AG04450 (cell line): ENCODE data around the gene PCDHGB4. TPM values are rescaled to one million over a fixed set of nuclear protein-coding genes. Genes with fewer than 3 reads are reported as not detected.
A peak's percentile ranks its signal among the peaks of the same experiment; 100 is the strongest.

Source experiments
- CTCF ChIA-PET: fragments of 300-600, 350-600 bp; formaldehyde crosslinking; extraction: SDS; loops from one replicate; lab custom pipeline; 2022; ENCODE audit warnings: antibody characterized with exemption, inconsistent platforms; lab: Charles Lee
- POLR2A ChIA-PET: fragments of 350-600 bp; formaldehyde crosslinking; extraction: SDS; loops from one replicate; lab custom pipeline; 2021; ENCODE audit warnings: antibody characterized with exemption, inconsistent platforms; lab: Yijun Ruan, JAX
- DNase-seq: peaks from one replicate; pipeline ENCODE4 v3.0.0-alpha.2; 2011; ENCODE audit warnings: low read depth, low spot score
- H3K27ac ChIP-seq: one replicate; pipeline ENCODE4 v1.5.1; 2012; ENCODE audit warnings: low read depth, low read length, control low read depth
- H3K27me3 ChIP-seq: one replicate; pipeline ENCODE4 v1.6.0; 2012; ENCODE audit warnings: low read length; ENCODE audit not compliant: control insufficient read depth, insufficient read depth
- H3K4me3 ChIP-seq: 2 replicates; pipeline ENCODE4 v1.5.1; 2011; ENCODE audit warnings: mild to moderate bottlenecking, low read depth, low read length, control low read depth
- H3K9me3 ChIP-seq: 2 replicates; pipeline ENCODE4 v1.5.1; 2012; ENCODE audit warnings: low read length; ENCODE audit not compliant: control insufficient read depth, insufficient read depth
- polyA plus RNA-seq: library from polyadenylated mRNA; depleted of rRNA; stranded (reverse); fragments of >200 nt; gene quantifications from 2 replicates; pipeline ENCODE4 v1.2.3, GENCODE V29; 2011
- TF ChIP-seq, protein P1 (sequence below): IDR thresholded peaks from 2 replicates; pipeline ENCODE4 v1.5.1; 2011; ENCODE audit warnings: low read depth, low read length, control low read depth, inconsistent platforms

Gene PCDHGB4
- polyA plus RNA-seq, 1 experiment, result 10.3 TPM

- POLR2A ChIA-PET, result interaction anchor here (0.6 kb wide), 1 partner anchor 99 kb away, joined by 4 read pairs; no protein-coding TSS in a partner anchor
Observed at GRCh38 chr5:141419074-141419880, 31.8 kb downstream of the PCDHGB4 start.

DNA sequence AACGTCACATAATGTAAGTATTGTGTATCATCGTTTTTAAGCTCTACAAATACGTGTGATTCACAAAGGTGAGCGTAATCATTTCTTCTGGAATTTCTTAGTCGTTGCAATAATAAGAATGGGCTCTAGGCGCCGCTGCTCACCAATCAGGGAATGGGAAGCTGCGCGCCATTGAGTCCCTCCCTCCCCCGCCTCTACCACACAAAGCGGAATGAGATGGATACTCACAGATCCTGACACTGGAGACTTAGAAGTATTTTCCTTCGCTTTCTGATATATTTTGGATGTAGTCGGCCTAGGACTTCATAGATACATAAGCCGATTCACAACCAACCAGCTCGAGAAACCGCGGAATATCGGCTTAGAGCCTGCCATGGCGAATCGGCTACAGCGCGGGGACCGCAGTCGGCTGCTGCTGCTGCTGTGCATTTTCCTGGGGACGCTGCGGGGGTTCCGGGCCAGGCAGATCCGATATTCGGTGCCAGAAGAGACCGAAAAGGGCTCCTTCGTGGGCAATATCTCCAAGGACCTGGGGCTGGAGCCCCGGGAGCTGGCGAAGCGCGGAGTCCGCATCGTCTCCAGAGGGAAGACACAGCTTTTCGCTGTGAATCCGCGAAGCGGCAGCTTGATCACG, 33.5 kb downstream of the PCDHGB4 start, which contains the start of gene PCDHGA11:
Gene PCDHGA11 (plus strand): TSS at position 197 of the 634 bp plus-strand sequence. CDS start 177 bp downstream, at position 374.
- peak within 1 kb of the TSS; percentile 50 for H3K4me3 ChIP-seq
- ChIA-PET CTCF (interaction anchor here (0.7 to 7.6 kb wide), 13 partner anchors 9 to 146 kb away, joined by 3 to 106 read pairs (median 5); partner anchors contain the start of genes PCDHGA10, PCDHGA12, PCDHGB3 and PCDHGC3), POLR2A (interaction anchor here (1.0 kb wide), 1 partner anchor 54 kb away, joined by 4 read pairs; no protein-coding TSS in a partner anchor)
- no peak for DNase-seq
- H3K27ac ChIP-seq, result peak within 1 kb of the TSS; percentile 39
- H3K9me3 ChIP-seq, result peaks cover 60% of the 10 kb centered on the region
- H3K27me3 ChIP-seq, result no peaks in the 10 kb centered on the region
- TF ChIP-seq, protein P1, sequence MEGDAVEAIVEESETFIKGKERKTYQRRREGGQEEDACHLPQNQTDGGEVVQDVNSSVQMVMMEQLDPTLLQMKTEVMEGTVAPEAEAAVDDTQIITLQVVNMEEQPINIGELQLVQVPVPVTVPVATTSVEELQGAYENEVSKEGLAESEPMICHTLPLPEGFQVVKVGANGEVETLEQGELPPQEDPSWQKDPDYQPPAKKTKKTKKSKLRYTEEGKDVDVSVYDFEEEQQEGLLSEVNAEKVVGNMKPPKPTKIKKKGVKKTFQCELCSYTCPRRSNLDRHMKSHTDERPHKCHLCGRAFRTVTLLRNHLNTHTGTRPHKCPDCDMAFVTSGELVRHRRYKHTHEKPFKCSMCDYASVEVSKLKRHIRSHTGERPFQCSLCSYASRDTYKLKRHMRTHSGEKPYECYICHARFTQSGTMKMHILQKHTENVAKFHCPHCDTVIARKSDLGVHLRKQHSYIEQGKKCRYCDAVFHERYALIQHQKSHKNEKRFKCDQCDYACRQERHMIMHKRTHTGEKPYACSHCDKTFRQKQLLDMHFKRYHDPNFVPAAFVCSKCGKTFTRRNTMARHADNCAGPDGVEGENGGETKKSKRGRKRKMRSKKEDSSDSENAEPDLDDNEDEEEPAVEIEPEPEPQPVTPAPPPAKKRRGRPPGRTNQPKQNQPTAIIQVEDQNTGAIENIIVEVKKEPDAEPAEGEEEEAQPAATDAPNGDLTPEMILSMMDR, result peak; percentile 54

More at GRCh38 chr5:141419074-141419880, 31.8 kb downstream of the PCDHGB4 start:
- TF ChIP-seq, protein P1, result no peak
- Histone ChIP-seq H3K9me3 (peaks cover 69% of the 10 kb centered on the region), H3K27me3 (no peaks in the 10 kb centered on the region), H3K27ac (no peak overlapping the region), H3K4me3 (no peak overlapping the region)
- DNase-seq, result no peak
- CTCF ChIA-PET, result interaction anchor here (0.6 to 7.6 kb wide), 3 partner anchors 19 to 144 kb away, joined by 3 to 107 read pairs (median 106); no protein-coding TSS in a partner anchor

DNA sequence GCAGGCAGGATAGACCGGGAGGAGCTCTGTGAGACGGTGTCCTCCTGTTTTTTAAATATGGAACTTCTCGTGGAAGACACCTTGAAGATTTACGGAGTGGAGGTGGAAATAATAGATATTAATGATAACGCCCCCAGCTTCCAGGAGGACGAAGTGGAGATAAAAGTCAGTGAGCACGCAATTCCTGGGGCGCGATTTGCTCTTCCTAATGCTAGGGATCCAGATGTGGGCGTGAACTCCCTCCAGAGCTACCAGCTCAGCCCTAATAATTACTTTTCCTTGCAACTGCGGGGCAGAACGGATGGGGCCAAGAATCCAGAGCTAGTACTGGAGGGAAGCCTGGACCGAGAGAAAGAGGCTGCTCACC, 34.0 kb downstream of the PCDHGB4 start:
- ChIA-PET CTCF (interaction anchor here (0.7 to 7.6 kb wide), 12 partner anchors 9 to 146 kb away, joined by 3 to 106 read pairs (median 5); partner anchors contain the start of genes PCDHGA10, PCDHGA12, PCDHGB3 and PCDHGC3), POLR2A (interaction anchor here (1.0 kb wide), 1 partner anchor 54 kb away, joined by 4 read pairs; no protein-coding TSS in a partner anchor)
- Histone ChIP-seq H3K27me3 (no peaks in the 10 kb centered on the region), H3K4me3 (peak overlapping the region; percentile 50), H3K27ac (no peak overlapping the region), H3K9me3 (peaks cover 65% of the 10 kb centered on the region)
- no peak for DNase-seq
- TF ChIP-seq, protein P1, result no peak

GRCh38 chr5:141422742-141423291, 35.3 kb downstream of the PCDHGB4 start:
- ChIA-PET POLR2A (no interaction called here), CTCF (interaction anchor here (2.1 to 7.6 kb wide), 3 partner anchors 135 to 145 kb away, joined by 5 to 106 read pairs (median 16); no protein-coding TSS in a partner anchor)
- TF ChIP-seq, protein P1, result no peak
- Histone ChIP-seq H3K9me3 (peaks cover 71% of the 10 kb centered on the region), H3K27ac (no peak overlapping the region), H3K27me3 (no peaks in the 10 kb centered on the region), H3K4me3 (no peak overlapping the region)
- no peak for DNase-seq
